Effector CD8-positive, alpha-beta T cell (primary cell): ENCODE results near the gene PTPRH.
"Not testable (repeated sequence)": the region's sequence is repeated elsewhere in the genome, so short reads cannot be mapped to it uniquely, and the experiment has no call there.

Experiments
- DNase-seq: peaks from one replicate; lab custom pipeline; 2025; lab: John Stamatoyannopoulos, UW

Gene PTPRH

GRCh38 chr19:55225415-55225958, 16.2 kb upstream of the PTPRH start:
- DNase-seq = no peak

- DNase-seq = not testable (repeated sequence)
Measured at GRCh38 chr19:55224679-55225414, 15.5 kb upstream of the PTPRH start.

GRCh38 chr19:55224038-55224665, 14.9 kb upstream of the PTPRH start:
- DNase-seq = no peak

GRCh38 chr19:55223291-55224037, 14.2 kb upstream of the PTPRH start:
- no peak for DNase-seq

- no peak for DNase-seq
Measured at GRCh38 chr19:55220525-55220924, 11.2 kb upstream of the PTPRH start.

GRCh38 chr19:55216461-55217198, 7.3 kb upstream of the PTPRH start:
- peak; percentile 7 for DNase-seq

- no peak for DNase-seq
Measured at GRCh38 chr19:55213547-55213946, 4.2 kb upstream of the PTPRH start.

GRCh38 chr19:55212447-55212846, 3.1 kb upstream of the PTPRH start:
- no peak for DNase-seq

GRCh38 chr19:55209693-55210472, 582 bp upstream of the PTPRH start:
- DNase-seq = no peak

GRCh38 chr19:55206664-55207500, 2.4 kb downstream of the PTPRH start:
- no peak for DNase-seq

GRCh38 chr19:55202199-55202598, 7.1 kb downstream of the PTPRH start:
- not testable (repeated sequence) for DNase-seq

- no peak for DNase-seq
Measured at GRCh38 chr19:55199620-55200204, 9.6 kb downstream of the PTPRH start.

- DNase-seq = no peak
Measured at GRCh38 chr19:55198651-55199050, 10.7 kb downstream of the PTPRH start.

- no peak for DNase-seq
Measured at GRCh38 chr19:55197528-55197927, 11.8 kb downstream of the PTPRH start.

- DNase-seq = no peak
Measured at GRCh38 chr19:55196803-55197202, 12.5 kb downstream of the PTPRH start.

GRCh38 chr19:55193481-55193880, 15.8 kb downstream of the PTPRH start:
- no peak for DNase-seq

- no peak for DNase-seq
Measured at GRCh38 chr19:55189403-55189835, 19.9 kb downstream of the PTPRH start.

- DNase-seq = no peak
Measured at GRCh38 chr19:55188625-55189024, 20.7 kb downstream of the PTPRH start.

GRCh38 chr19:55186080-55186479, 23.2 kb downstream of the PTPRH start:
- DNase-seq = no peak

- no peak for DNase-seq
Measured at GRCh38 chr19:55181740-55182139, 27.6 kb downstream of the PTPRH start.
